ENCODE measurements around the gene TEX264.
A peak's percentile ranks its signal among the peaks of the same experiment; 100 is the strongest.
"Not testable (repeated sequence)": the region's sequence is repeated elsewhere in the genome, so short reads cannot be mapped to it uniquely, and the experiment has no call there.

Gene TEX264, protein sequence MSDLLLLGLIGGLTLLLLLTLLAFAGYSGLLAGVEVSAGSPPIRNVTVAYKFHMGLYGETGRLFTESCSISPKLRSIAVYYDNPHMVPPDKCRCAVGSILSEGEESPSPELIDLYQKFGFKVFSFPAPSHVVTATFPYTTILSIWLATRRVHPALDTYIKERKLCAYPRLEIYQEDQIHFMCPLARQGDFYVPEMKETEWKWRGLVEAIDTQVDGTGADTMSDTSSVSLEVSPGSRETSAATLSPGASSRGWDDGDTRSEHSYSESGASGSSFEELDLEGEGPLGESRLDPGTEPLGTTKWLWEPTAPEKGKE

DNA sequence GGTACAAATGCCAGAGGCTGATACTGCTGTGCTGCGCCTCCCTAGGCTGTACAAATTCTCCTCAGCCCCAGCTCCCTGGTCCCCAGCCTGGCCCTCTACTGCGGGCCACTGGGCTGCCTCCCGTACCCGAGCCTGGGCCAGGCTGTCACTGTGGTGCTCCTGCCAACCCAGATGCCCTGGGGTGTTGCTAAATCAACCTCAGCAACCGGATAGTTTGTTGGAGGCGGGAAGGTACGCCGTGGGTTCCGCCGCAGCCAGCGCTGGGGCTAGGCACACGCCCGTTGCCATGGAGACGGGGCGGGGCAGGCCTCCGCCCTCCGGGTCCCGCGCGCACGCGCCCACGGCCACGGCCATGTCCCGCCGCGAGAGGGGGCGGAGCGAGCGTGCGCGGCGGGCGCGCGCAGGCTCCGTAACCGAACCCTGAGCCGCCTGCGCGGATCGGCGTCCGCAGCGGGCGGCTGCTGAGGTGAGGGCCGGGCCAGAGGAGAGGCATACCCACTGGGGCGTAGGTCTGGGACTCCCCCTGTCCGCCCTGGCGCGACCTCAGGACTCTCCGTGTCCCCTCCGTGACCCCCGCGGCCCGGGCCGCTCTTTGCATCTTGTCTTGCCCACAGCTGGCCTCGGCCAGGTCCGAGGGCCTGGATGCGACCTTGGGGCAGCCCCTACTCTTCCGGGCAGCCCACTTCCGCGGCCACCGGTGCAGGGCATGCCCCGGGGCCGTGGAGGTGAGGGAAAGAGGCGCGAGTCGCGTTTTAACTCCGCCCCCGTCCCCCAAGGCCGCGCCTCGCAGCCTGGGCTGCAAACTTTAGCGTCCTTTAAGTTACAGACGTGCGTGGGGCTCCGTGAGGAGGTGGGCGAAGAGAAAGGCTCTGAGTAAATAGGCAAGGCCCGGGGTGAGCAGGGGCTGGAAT is at the start of gene TEX264:
Gene TEX264 (plus strand): TSS at position 430 of the 911 bp plus-strand sequence. CDS start 3,053 bp downstream, outside the sequence.
- DNase-seq (ENCODE audit: low read depth), result peak; percentile 88

DNA sequence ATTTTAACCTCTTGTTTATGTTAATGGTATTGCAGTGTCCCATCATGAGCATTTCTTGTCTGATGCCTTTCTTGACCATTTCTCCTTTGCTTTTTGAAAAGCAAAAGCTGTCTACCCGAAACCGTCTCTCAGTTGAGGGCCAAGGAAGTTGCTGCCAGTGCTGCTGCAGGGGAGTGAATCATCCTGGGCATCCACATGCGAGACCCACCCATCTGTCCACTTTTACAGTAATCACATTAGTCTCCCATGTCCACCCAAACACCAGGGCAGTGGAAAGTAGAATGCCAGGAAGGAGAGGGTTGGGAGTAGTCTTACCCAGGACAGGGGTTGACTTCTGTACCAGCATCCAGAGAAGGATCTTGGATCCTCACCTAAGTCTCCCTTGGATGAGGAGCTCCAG is 48.6 kb upstream of the TEX264 start:
- peak; percentile 18 for DNase-seq (ENCODE audit: low read depth)

DNA sequence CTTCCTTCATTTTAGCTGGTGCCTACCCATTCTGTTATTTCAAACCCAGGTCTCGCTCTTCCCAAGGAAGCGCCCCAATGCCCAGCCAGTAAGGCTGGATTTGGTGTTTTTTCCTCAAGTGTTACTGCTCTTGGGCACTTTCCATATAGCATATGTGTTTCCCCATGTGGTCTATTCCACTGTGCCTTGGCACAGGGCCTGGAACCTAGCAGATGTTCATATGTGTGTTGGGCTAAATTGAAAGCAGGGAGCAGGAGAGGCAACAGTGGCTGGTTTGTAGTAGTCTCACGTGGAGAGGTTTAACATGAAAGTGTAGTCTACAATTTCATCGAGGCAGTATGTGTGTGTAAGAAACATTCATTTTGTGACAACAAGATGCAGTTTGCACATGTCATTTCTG is 48.2 kb upstream of the TEX264 start:
- peak; percentile 85 for DNase-seq (ENCODE audit: low read depth)

DNA sequence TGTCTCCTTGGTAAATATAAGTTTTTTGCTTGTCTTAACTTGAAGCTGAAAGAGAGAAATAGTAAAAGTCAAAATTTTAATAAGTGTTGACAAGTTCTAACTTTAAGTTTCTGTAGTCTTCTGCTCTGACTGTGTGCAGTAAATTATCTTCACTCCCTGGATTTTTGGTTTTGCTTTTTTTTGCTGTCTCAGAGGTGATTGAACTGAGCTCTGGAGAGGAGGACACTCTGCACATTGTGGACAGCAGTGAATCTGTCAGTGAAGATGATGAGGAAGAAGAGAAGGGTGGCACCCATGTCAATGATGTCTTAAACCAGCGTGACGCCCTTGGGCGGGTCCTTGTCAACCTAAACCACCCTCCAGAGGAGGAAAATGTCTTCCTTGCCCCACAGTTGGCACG is 40.5 kb upstream of the TEX264 start:
- DNase-seq (ENCODE audit: low read depth), result no peak

DNA sequence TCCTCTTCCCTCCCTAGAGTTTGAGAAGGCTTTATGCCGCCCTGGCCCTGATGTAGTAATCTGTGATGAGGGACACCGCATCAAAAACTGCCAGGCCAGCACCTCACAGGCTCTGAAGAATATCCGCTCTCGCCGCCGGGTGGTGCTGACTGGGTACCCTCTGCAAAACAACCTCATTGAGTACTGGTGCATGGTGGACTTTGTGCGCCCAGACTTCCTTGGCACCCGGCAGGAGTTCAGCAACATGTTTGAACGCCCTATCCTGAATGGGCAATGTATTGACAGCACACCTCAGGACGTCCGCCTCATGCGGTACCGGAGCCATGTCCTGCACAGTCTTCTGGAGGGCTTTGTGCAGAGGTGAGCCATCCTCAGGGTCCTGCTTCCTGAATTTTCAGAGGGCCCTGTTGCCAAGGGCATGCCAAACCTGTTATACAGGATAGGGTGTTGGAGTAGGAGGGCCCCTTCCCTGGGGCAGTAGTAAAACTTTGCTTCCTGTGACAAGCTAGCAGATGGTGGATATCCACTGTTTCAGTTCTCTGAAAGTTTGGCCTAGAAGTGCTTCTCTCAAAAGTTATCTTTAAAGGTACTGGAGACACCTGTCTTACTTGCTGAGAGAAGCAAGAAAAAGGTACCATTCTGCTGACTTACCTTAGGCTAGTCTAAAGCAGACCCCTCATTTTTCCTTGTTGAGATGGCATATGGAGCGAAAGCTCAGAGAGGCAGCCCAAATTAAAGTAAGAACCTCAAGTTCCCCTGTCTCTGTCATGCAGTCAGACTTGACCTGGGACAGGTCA is 33.7 kb upstream of the TEX264 start:
- no peak for DNase-seq (ENCODE audit: low read depth)

DNA sequence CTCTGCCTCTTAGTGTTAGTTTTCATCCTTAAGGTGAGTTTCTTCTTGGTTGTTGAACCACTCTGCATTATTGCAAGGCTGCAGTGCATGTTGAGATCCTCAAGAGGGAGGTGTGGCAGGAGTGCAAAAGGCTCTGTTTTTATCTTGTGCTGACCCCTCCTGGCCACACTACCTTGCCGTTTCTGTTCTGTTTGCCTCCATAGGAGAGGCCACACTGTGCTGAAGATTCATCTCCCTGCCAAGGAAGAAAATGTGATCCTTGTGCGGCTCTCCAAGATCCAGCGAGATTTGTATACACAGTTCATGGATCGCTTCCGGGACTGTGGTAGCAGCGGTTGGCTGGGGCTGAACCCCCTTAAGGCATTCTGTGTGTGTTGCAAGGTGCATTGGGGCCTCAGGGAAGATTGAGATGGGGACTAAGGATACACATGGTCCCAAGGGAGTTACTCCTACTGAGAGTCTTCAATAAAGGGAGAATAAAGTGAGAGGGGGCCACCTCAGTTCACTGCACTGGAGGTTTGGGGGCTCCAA is 33.0 kb upstream of the TEX264 start:
- peak; percentile 63 for DNase-seq (ENCODE audit: low read depth)

DNA sequence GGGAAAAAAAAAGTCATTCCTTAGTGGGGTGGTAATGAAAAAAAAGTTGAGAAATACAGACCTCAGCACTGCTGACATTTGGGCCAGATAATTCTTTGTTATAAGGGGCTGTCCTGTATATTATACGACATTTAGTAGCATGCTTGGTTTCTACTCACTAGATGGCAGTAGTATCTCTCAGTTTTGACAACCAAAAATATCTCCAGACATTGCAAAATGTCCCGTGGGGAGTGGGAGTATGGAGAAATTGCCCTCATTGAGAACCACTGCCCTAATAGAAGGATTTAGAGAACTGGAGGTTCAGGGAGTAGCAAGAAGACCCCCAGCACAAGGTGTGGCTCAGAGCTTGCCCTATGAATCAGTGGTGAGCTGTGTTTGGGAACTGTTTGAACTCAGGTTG is 28.6 kb upstream of the TEX264 start:
- DNase-seq (ENCODE audit: low read depth), result peak; percentile 10

DNA sequence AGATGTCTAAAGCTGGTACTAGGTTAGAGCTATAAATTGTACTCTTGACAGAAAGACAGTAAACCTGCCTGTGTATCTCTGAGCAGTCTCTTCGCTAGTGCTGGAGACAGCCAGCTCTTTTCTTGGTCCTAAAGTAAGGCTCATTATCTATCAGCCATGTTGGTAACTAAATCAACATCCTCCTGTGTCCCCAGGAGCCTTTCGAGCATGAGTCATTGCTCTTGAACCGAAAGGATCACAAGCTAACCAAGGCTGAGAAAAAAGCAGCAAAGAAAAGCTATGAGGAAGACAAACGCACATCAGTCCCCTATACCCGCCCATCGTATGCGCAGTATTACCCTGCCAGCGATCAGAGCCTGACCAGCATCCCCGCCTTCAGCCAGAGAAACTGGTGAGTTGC is 25.0 kb upstream of the TEX264 start:
- DNase-seq (ENCODE audit: low read depth), result no peak

DNA sequence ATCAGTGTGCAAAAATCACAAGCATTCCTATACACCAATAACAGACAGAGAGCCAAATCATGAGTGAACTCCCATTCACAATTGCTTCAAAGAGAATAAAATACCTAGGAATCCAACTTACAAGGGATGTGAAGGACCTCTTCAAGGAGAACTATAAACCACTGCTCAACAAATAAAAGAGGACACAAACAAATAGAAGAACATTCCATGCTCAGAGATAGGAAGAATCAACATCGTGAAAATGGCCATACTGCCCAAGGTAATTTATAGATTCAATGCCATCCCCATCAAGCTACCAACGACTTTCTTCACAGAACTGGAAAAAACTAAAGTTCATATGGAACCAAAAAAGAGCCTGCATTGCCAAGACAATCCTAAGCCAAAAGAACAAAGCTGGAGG is 18.9 kb upstream of the TEX264 start:
- not testable (repeated sequence) for DNase-seq (ENCODE audit: low read depth)

DNA sequence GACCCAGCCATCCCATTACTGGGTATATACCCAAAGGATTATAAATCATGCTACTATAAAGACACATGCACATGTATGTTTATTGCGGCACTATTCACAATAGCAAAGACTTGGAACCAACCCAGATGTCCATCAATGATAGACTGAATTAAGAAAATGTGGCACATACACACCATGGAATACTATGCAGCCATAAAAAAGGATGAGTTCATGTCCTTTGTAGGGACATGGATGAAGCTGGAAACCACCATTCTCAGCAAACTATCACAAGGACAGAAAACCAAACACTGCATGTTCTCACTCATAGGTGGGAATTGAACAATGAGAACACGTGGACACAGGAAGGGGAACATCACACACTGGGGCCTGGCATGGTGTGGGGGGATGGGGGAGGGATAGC is 17.6 kb upstream of the TEX264 start:
- DNase-seq (ENCODE audit: low read depth), result not testable (repeated sequence)

DNA sequence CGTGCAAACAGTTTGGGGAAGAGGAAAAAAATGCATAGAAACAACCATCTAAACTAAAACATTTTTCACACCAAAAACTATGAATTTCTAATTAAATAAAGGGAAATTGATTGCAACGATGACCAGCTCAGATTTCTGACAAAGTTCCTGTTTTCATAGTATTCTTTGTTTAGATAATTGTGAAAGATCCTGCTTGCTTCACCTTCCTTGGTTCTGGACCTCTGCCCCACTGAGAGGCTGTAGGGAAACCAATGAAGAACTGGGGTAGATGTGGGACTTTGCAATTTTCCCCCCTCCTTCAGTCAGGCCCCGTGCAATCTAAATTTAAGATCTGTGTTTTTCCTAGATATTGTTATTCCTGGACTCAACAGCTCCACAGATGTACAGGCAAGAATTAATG is 13.8 kb upstream of the TEX264 start:
- no peak for DNase-seq (ENCODE audit: low read depth)

DNA sequence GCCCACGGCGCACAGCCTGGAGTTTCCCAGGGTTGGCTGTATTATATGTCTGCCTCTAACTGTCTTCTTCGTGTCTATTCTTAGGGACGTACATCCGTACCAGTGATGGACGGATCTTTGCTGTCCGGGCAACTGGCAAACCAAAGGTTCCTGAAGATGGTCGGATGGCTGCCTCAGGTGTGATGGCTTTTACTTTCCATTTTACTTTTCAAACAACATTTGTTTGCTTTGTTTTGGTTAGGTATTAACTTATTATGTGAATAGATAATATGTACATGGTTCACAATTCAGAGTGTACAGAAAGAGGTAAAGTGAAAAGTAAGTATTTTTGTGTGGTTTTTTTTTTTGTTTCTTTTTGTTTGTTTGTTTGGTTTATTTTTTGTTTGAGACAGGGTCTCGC is 11.1 kb upstream of the TEX264 start:
- DNase-seq (ENCODE audit: low read depth), result no peak

DNA sequence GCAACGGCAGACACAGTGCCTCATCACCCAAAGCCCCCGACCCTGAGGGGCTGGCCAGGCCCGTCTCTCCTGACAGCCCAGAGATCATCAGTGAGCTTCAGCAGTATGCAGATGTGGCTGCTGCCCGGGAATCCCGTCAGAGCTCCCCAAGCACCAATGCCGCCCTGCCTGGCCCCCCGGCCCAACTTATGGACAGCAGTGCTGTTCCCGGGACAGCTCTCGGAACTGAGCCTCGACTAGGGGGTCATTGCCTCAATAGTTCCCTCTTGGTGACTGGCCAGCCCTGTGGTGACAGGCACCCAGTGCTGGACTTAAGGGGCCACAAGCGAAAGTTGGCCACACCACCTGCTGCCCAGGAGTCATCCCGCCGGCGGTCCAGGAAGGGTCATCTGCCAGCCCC is 8.6 kb upstream of the TEX264 start:
- DNase-seq (ENCODE audit: low read depth), result no peak

DNA sequence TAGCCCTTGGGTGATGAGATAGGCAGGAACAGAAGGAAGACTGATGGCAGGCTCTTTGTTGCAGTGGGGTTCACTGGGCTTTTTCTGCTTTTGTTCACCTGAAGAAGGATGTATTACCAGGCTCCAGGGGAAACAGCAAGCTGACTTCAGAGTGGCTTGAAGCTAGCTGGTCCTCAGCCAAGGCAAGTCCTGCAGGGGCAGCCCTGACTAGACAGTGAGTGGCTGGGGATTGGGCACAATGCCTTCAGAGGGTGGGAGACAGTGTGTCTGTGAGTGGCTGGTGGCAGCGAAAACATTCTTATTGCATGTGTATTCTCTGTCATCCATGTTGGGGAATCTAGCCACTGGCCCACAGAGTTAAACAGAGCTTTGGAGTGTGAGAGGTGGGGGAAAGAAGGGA is 2.3 kb upstream of the TEX264 start:
- DNase-seq (ENCODE audit: low read depth), result no peak

DNA sequence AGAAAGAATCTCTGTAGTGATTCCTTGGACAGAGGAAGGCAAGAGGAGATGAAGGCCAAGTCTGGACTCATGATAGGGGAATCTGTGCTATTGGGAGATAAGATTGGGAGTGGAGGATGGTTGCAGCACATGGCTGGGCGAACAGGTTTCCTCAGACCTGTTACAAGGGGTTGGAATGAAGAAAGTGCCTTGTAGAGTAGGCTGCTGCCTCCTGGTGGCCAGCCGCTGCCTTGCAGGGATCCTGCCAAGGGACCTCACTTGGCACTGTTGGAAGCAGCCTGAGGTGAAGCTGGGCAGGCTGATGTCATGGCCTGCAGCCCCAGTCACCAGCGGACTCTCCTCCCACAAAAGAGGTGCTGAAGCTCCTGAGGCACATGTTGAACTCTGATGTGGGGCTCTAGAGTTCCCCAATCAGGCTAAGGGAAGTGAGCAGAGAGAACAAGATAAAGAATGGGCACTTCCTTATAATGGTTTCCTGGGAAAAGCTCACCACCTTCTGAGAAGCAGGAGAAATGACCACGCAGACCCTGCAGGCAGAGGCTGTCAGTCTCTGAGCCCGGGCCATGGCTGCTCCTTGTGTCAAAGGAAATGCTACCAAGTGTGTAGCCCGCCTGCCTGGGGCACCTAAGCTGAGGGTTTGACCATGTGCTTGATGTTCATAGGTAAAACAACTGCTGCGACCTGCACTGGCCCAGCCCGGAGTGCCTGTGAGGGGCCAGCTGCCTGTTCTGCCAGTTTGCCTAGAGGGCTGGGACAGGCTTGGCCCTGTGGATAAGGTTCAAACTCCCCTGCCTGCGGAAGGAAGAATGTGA is 1.6 kb upstream of the TEX264 start:
- peak; percentile 76 for DNase-seq (ENCODE audit: low read depth)

DNA sequence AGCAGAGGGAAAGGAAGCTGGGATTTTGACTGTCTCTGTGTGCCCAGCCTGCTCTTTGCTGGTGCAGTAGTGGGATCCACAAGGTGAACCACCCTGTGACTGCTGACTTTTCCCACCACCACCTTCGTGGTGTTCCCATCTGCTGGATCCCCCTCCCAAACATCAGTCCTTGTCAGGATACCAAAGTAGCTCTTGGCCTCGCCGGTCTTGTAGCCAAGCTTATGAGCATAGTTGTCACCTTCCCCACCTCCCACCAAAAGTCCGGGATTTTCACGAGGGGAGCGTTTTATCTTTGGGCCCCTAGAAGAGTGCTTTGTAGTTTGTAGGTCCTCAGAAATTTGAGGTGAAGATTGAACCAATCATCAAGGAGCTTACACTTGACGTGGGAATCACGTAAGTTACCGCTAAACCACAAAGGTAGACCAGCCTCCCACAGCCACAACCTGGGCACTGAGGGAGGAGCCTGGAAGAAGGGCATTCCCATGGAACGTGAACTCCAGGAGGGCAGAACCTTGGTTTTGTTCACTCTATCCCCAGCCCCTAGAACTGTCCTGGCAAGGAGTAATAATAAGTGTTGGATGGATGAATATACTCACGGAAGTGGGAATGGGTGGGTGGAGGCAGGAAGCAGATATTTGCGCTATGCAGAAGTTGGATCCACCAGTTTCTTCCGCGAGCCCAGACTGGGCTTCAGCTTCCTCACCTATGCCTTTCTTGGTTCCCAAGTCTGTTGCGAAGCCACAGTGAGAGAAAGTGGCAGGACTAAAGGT is 814 bp upstream of the TEX264 start:
- DNase-seq (ENCODE audit: low read depth), result no peak

DNA sequence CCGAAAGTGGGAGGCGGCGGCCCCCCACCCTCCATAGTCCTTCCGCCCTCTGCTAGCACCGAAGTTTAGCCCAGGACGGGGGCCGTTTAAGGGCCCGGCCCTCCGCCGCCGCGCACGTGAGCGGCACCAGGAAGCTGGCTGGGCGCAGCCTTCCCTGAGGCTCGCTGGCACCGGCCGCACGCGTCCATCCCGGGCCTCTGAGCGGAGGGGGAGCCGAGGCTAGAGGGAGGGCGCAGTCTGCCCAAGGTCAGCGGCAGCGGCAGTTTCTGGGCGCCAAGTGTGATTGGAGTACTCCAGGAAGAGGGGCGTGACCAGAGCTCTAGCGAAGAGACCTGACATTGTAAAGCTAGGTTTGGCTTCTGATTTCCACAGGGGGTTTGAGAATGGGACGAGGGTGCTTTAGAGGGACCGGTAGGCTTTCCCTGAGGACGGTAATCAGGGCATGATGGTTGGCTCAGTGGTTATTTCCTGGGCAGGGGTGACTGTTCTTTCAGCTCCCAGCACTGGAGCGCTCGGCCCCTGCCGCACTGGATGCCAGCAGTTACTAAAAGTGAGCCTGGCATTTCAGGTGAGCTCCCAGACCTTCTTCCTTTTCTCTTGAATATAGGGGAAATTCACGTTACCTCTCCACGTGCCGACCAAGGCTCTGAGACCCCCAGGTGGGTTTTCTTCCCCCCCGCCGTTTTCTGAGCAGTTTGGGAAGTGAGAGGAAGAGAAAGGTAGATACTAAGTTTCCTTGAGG is 853 bp downstream of the TEX264 start:
- DNase-seq (ENCODE audit: low read depth), result peak; percentile 62

DNA sequence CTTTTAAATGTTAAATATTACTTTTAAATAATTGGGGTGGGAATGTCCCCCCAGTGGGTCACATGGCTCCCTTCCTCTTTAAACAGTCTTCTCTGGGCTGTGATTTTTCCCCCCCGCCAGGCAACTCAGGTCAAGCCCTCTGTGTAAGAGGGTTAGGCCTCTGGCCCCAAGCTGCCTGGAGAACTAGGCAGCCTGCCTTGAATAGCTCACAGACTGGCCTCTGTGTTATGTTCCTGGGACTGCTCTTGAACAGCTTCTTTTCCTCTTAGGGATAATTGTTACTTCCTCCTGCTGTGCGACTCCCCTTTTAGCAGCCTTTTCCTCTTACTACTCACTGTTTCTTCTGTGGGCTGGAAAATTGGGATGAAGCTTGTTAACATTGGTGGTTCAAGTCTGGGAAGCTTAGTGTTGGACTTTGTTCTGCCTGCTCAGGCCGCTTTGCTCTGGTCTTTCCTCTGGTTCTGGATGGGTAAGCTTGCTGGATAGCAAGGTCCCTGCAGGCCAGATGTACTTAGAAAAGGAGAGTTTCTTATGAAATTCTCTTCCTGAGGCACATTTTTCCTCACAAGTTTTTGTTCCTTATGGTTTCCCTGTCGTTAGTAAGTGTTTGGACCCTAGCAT is 2.2 kb downstream of the TEX264 start:
- DNase-seq (ENCODE audit: low read depth), result no peak

All from fibroblast of gingiva (primary cell).